NK-92 (cell line): ENCODE measurements around the gene EPHB2.

Source experiments
- DNase-seq: peaks from one replicate; lab custom pipeline; 2025; ENCODE audit not compliant: unreplicated experiment; lab: John Stamatoyannopoulos, UW

The EPHB2 gene

GRCh38 chr1:22796642-22797041 lies 86.0 kb downstream of the EPHB2 start:
- no peak for DNase-seq

- no peak for DNase-seq
Measured at GRCh38 chr1:22798083-22798482, 87.4 kb downstream of the EPHB2 start.

GRCh38 chr1:22799971-22800370 lies 89.3 kb downstream of the EPHB2 start:
- DNase-seq = no peak

- DNase-seq = no peak
Measured at GRCh38 chr1:22800629-22801028, 90.0 kb downstream of the EPHB2 start.

GRCh38 chr1:22801347-22801746 lies 90.7 kb downstream of the EPHB2 start:
- DNase-seq = no peak

- DNase-seq = no peak
Measured at GRCh38 chr1:22801761-22802160, 91.1 kb downstream of the EPHB2 start.

- DNase-seq = no peak
Measured at GRCh38 chr1:22803833-22804232, 93.2 kb downstream of the EPHB2 start.

GRCh38 chr1:22804406-22804805 lies 93.8 kb downstream of the EPHB2 start:
- DNase-seq = no peak

- DNase-seq = no peak
Measured at GRCh38 chr1:22804969-22805671, 94.5 kb downstream of the EPHB2 start.

GRCh38 chr1:22805672-22806038 lies 95.0 kb downstream of the EPHB2 start:
- DNase-seq = no peak

- no peak for DNase-seq
Measured at GRCh38 chr1:22806584-22806983, 95.9 kb downstream of the EPHB2 start.

- DNase-seq = no peak
Measured at GRCh38 chr1:22807340-22807739, 96.7 kb downstream of the EPHB2 start.

- no peak for DNase-seq
Measured at GRCh38 chr1:22808186-22808675, 97.6 kb downstream of the EPHB2 start.

- DNase-seq = no peak
Measured at GRCh38 chr1:22808676-22809483, 98.2 kb downstream of the EPHB2 start.

- no peak for DNase-seq
Measured at GRCh38 chr1:22809783-22810182, 99.1 kb downstream of the EPHB2 start.

GRCh38 chr1:22810378-22810777 lies 99.7 kb downstream of the EPHB2 start:
- DNase-seq = no peak

- no peak for DNase-seq
Measured at GRCh38 chr1:22812092-22812880, 101.6 kb downstream of the EPHB2 start.

- DNase-seq = no peak
Measured at GRCh38 chr1:22812993-22813790, 102.6 kb downstream of the EPHB2 start.

- DNase-seq = no peak
Measured at GRCh38 chr1:22814176-22815042, 103.8 kb downstream of the EPHB2 start.

- DNase-seq = no peak
Measured at GRCh38 chr1:22815043-22815365, 104.4 kb downstream of the EPHB2 start.
